H9 (cell line): ENCODE data around the gene MSI2. TPM values are rescaled to one million over a fixed set of nuclear protein-coding genes. Genes with fewer than 3 reads are reported as not detected.
A peak's percentile ranks its signal among the peaks of the same experiment; 100 is the strongest.

ENCODE experiments used
- DNase-seq: peaks from one replicate; pipeline ENCODE4 v3.0.0-alpha.2; 2017
- H2AFZ ChIP-seq: one replicate; pipeline ENCODE4 v1.6.1; 2013; ENCODE audit warnings: mild to moderate bottlenecking, low read length, control low read depth, moderate library complexity
- H2AK5ac ChIP-seq: 2 replicates; pipeline ENCODE4 v1.6.1; 2013; ENCODE audit warnings: low read length, control low read depth, mixed read lengths; ENCODE audit not compliant: insufficient read length
- H2BK120ac ChIP-seq: one replicate; pipeline ENCODE4 v1.6.1; 2013; ENCODE audit warnings: low read depth, mild to moderate bottlenecking, low read length, control low read depth, inconsistent platforms; ENCODE audit not compliant: poor library complexity, severe bottlenecking
- H2BK12ac ChIP-seq: 2 replicates; pipeline ENCODE4 v1.6.1; 2013; ENCODE audit warnings: low read length, control low read depth, mixed read lengths, low read depth; ENCODE audit not compliant: insufficient read length
- H2BK15ac ChIP-seq: 2 replicates; pipeline ENCODE4 v1.6.1; 2013; ENCODE audit warnings: low read depth, low read length, control low read depth
- H2BK20ac ChIP-seq: one replicate; pipeline ENCODE4 v1.6.1; 2013; ENCODE audit warnings: low read depth, mild to moderate bottlenecking, low read length, control low read depth, inconsistent platforms; ENCODE audit not compliant: poor library complexity, severe bottlenecking
- H2BK5ac ChIP-seq: 2 replicates; pipeline ENCODE4 v1.6.1; 2013; ENCODE audit warnings: low read length, control low read depth, mixed read lengths; ENCODE audit not compliant: insufficient read length
- H3K14ac ChIP-seq: 2 replicates; pipeline ENCODE4 v1.6.1; 2013; ENCODE audit warnings: low read length, control low read depth; ENCODE audit not compliant: insufficient read depth
- H3K18ac ChIP-seq: 2 replicates; pipeline ENCODE4 v1.6.1; 2013; ENCODE audit warnings: low read depth, mild to moderate bottlenecking, mixed read lengths, low read length, control low read depth; ENCODE audit not compliant: insufficient read length
- H3K23ac ChIP-seq: 2 replicates; pipeline ENCODE4 v1.6.1; 2013; ENCODE audit warnings: low read length, control low read depth, mixed read lengths, low read depth; ENCODE audit not compliant: insufficient read length
- H3K23me2 ChIP-seq: 2 replicates; pipeline ENCODE4 v1.6.1; 2013; ENCODE audit warnings: low read depth, mild to moderate bottlenecking, mixed read lengths, low read length, control low read depth; ENCODE audit not compliant: insufficient read length, poor library complexity, severe bottlenecking
- H3K27ac ChIP-seq: 2 replicates; pipeline ENCODE4 v1.5.1; 2013; ENCODE audit warnings: low read length, control low read depth, mixed read lengths, low read depth; ENCODE audit not compliant: insufficient read length
- H3K27me3 ChIP-seq: 2 replicates; pipeline ENCODE4 v1.6.1; 2013; ENCODE audit warnings: low read length, control low read depth, inconsistent platforms; ENCODE audit not compliant: insufficient read depth
- H3K4ac ChIP-seq: 2 replicates; pipeline ENCODE4 v1.6.1; 2013; ENCODE audit warnings: low read depth, mild to moderate bottlenecking, control low read depth, inconsistent platforms, low read length, moderate library complexity
- H3K4me1 ChIP-seq: 2 replicates; pipeline ENCODE4 v1.6.1; 2013; ENCODE audit warnings: low read length, control low read depth, inconsistent platforms; ENCODE audit not compliant: insufficient read depth
- H3K4me2 ChIP-seq: 2 replicates; pipeline ENCODE4 v1.6.1; 2013; ENCODE audit warnings: low read length, control low read depth, mixed read lengths; ENCODE audit not compliant: insufficient read length, insufficient read depth
- H3K56ac ChIP-seq: 2 replicates; pipeline ENCODE4 v1.6.1; 2013; ENCODE audit warnings: low read depth, mild to moderate bottlenecking, mixed read lengths, low read length, control low read depth; ENCODE audit not compliant: insufficient read length
- H3K79me1 ChIP-seq: 2 replicates; pipeline ENCODE4 v1.6.1; 2013; ENCODE audit warnings: low read depth, mild to moderate bottlenecking, moderate library complexity, low read length, control low read depth, inconsistent platforms; ENCODE audit not compliant: insufficient read depth, poor library complexity, severe bottlenecking
- H3K79me2 ChIP-seq: 2 replicates; pipeline ENCODE4 v1.6.1; 2013; ENCODE audit warnings: low read length, control low read depth, inconsistent platforms; ENCODE audit not compliant: insufficient read depth
- H3K9ac ChIP-seq: 2 replicates; pipeline ENCODE4 v1.6.1; 2013; ENCODE audit warnings: low read length, control low read depth, mixed read lengths; ENCODE audit not compliant: insufficient read length; ENCODE audit errors: extremely low read depth
- H3K9me3 ChIP-seq: one replicate; pipeline ENCODE4 v1.6.1; 2013; ENCODE audit warnings: low read depth, low read length, inconsistent platforms; ENCODE audit not compliant: control insufficient read depth
- H3T11ph ChIP-seq: one replicate; pipeline ENCODE4 v1.6.1; 2013; ENCODE audit warnings: mild to moderate bottlenecking, low read length, control low read depth, inconsistent platforms
- H4K20me1 ChIP-seq: one replicate; pipeline ENCODE4 v1.6.1; 2013; ENCODE audit not compliant: control insufficient read depth, insufficient read length, insufficient read depth
- H4K5ac ChIP-seq: 2 replicates; pipeline ENCODE4 v1.6.1; 2013; ENCODE audit warnings: low read depth, mild to moderate bottlenecking, mixed read lengths, low read length, control low read depth; ENCODE audit not compliant: insufficient read length
- H4K8ac ChIP-seq: replicated peaks from 2 replicates; pipeline ENCODE4 v1.6.1; 2013; ENCODE audit warnings: low read length, control low read depth, mixed read lengths, low read depth; ENCODE audit not compliant: insufficient read length
- H4K91ac ChIP-seq: 2 replicates; pipeline ENCODE4 v1.6.1; 2013; ENCODE audit warnings: low read depth, mild to moderate bottlenecking, moderate library complexity, mixed read lengths, low read length, control low read depth; ENCODE audit not compliant: insufficient read length
- H3K27ac Mint-ChIP-seq, 3 experiments: 2 replicates in 2 of 3; 3 replicates in 1 of 3; pipeline ENCODE4 v1.8.0; 2020 to 2021; ENCODE audit warnings: mixed read lengths in 3 of 3, mild to moderate bottlenecking in 1 of 3, moderate library complexity in 1 of 3
- H3K27me3 Mint-ChIP-seq: 2 replicates; pipeline ENCODE4 v1.8.0; 2021; ENCODE audit warnings: low read depth, mild to moderate bottlenecking, moderate library complexity, mixed read lengths
- H3K36me3 Mint-ChIP-seq, 3 experiments: 2 replicates in 2 of 3; 3 replicates in 1 of 3; pipeline ENCODE4 v1.8.0; 2020 to 2021; ENCODE audit warnings: low read depth in 3 of 3, mixed read lengths in 3 of 3; ENCODE audit not compliant: insufficient read depth in 1 of 3
- H3K4me1 Mint-ChIP-seq, 2 experiments: 2 replicates each; pipeline ENCODE4 v1.8.0; 2020; ENCODE audit warnings: mixed read lengths in 2 of 2
- H3K4me3 Mint-ChIP-seq, 2 experiments: 2 replicates in 1 of 2; 3 replicates in 1 of 2; pipeline ENCODE4 v1.8.0; 2020 to 2021; ENCODE audit warnings: mild to moderate bottlenecking in 2 of 2, mixed read lengths in 2 of 2, moderate library complexity in 1 of 2
- H3K9me3 Mint-ChIP-seq, 2 experiments: 2 replicates in 1 of 2; 3 replicates in 1 of 2; pipeline ENCODE4 v1.8.0; 2020; ENCODE audit warnings: mild to moderate bottlenecking in 2 of 2, mixed read lengths in 2 of 2, moderate library complexity in 1 of 2
- CTCF ChIP-seq: fragments of 200-600 bp; sonication (generic); conservative IDR thresholded peaks from 3 replicates; pipeline ENCODE4 v1.8.0; 2021; ENCODE audit warnings: antibody characterized with exemption, mild to moderate bottlenecking
- WGBS: extraction: QIAGEN DNeasy Blood & Tissue Kit; methylation state at CpG from one replicate; pipeline ENCODE4 v1.1.7; 2013; ENCODE audit warnings: missing lambda C conversion rate, low lambda C conversion rate, mixed read lengths; ENCODE audit not compliant: insufficient read length; ENCODE audit errors: extremely low coverage; 5-methylcytosine and 5-hydroxymethylcytosine counted together
- total RNA-seq: library from RNA; stranded (reverse); gene quantifications from 2 replicates; pipeline ENCODE4 v1.2.1, GENCODE V29; 2021

MSI2 gene
- total RNA-seq, 1 experiment from 2014 or later, result 98.5 TPM

GRCh38 chr17:57484081-57484666 lies 227.9 kb downstream of the MSI2 start:
- peaks cover 7% of the 10 kb centered on the region for H3K4me1 ChIP-seq
- H3K9me3 ChIP-seq, result no peaks in the 10 kb centered on the region
- no peaks in the 10 kb centered on the region for H3K27me3 ChIP-seq
- TF ChIP-seq CTCF, result no peak
- H3K79me1 ChIP-seq, result no peaks in the 10 kb centered on the region
- H3K9me3 Mint-ChIP-seq, result no peaks in the 10 kb centered on the region
- H3K18ac ChIP-seq, result no peak overlapping the region
- H3K23me2 ChIP-seq, result no peaks in the 10 kb centered on the region
- no peak for DNase-seq
- no peak overlapping the region for H3K23ac ChIP-seq
- no peaks in the 10 kb centered on the region for H3K36me3 Mint-ChIP-seq
- no peak overlapping the region for H2AFZ ChIP-seq
- H2BK5ac ChIP-seq, result no peak overlapping the region
- no peak overlapping the region for H3K4me3 Mint-ChIP-seq
- no peak overlapping the region for H2BK120ac ChIP-seq
- no peak overlapping the region for H4K5ac ChIP-seq
- no peak overlapping the region for H3K14ac ChIP-seq
- H4K8ac ChIP-seq, result no peak overlapping the region
- H3K4me2 ChIP-seq, result no peak overlapping the region
- H2AK5ac ChIP-seq, result no peak overlapping the region
- H3K56ac ChIP-seq, result no peak overlapping the region
- peaks cover 28 to 34% of the 10 kb centered on the region in 2 experiments for H3K4me1 Mint-ChIP-seq
- no peak overlapping the region for H3T11ph ChIP-seq
- peak overlapping the region in 1 of 3 experiments; percentile 61; a peak in 2 of 7 replicates for H3K27ac Mint-ChIP-seq
- H3K27me3 Mint-ChIP-seq, result no peaks in the 10 kb centered on the region
- H4K20me1 ChIP-seq, result no peaks in the 10 kb centered on the region
- H2BK20ac ChIP-seq, result no peak overlapping the region
- H3K4ac ChIP-seq, result no peak overlapping the region
- no CpG with 5 or more reads among the region's 6 CpGs for WGBS
- H3K9ac ChIP-seq, result no peak overlapping the region
- H3K79me2 ChIP-seq, result no peaks in the 10 kb centered on the region
- H2BK12ac ChIP-seq, result no peak overlapping the region
- peak overlapping the region; percentile 33 for H4K91ac ChIP-seq
- no peak overlapping the region for H2BK15ac ChIP-seq
- no peak overlapping the region for H3K27ac ChIP-seq
